Mammary epithelial cell (primary cell): Measurements from ENCODE around the gene CDH4.

Source experiments
- CTCF ChIP-seq, 2 donors: IDR thresholded peaks in 1 of 2; conservative IDR thresholded peaks in 1 of 2; 2 replicates each; pipeline ENCODE4 v1.5.1; 2011 to 2012; ENCODE audit warnings: inconsistent platforms in 2 of 2, low read length in 2 of 2, mild to moderate bottlenecking in 2 of 2, control low read depth in 1 of 2, low read depth in 1 of 2; ENCODE audit not compliant: insufficient read depth in 1 of 2; ENCODE audit errors: extremely low read depth in 1 of 2
- EZH2 ChIP-seq: IDR thresholded peaks from 2 replicates; pipeline ENCODE4 v1.6.1; 2012; ENCODE audit warnings: low read length, inconsistent platforms, borderline replicate concordance

- TF ChIP-seq CTCF (conservative IDR thresholded peaks at IDR 0.05 in 1 of 2, IDR thresholded peaks at IDR 0.05 in 1 of 2; ENCODE audit: extremely low read depth in 1 of 2, insufficient read depth in 1 of 2, low read depth in 1 of 2, low read length in 2 of 2) (no peak), EZH2 (no peak)
Measured at GRCh38 chr20:61628480-61628879, 376.4 kb downstream of the CDH4 start.
